ENCODE results near the gene MTA1.
A peak's percentile ranks its signal among the peaks of the same experiment; 100 is the strongest.

Gene MTA1

GRCh38 chr14:105474483-105475268, 55.0 kb downstream of the MTA1 start, which contains the start of gene CRIP2:
Gene CRIP2 (plus strand): TSS chr14:105474821. CDS start chr14:105474863, 42 bp downstream.
- H3K27me3 ChIP-seq (ENCODE audit: insufficient read depth, poor library complexity, severe bottlenecking), result peaks cover 40% of the 10 kb centered on the region
- no peak within 1 kb of the TSS for H3K27ac ChIP-seq (replicated peaks)
- H3K4me3 ChIP-seq (replicated peaks; ENCODE audit: insufficient read depth, low read length), result peak within 1 kb of the TSS; percentile 43
- DNase-seq (ENCODE audit: low read depth in 1 of 2, low spot score in 1 of 2), result no peak
- TF ChIP-seq REST (IDR thresholded peaks at IDR 0.05; ENCODE audit: insufficient replicate concordance, low read depth) (no peak), GABPA (IDR thresholded peaks at IDR 0.05; ENCODE audit: low read depth) (no peak), SPI1 (IDR thresholded peaks at IDR 0.05; ENCODE audit: borderline replicate concordance, low read depth) (no peak), POLR2AphosphoS5 (IDR thresholded peaks at IDR 0.05; ENCODE audit: low read depth) (no peak), CTCF (IDR thresholded peaks at IDR 0.05; ENCODE audit: insufficient read depth, low read length) (no peak)

GRCh38 chr14:105475269-105476096, 55.9 kb downstream of the MTA1 start:
- H3K27ac ChIP-seq (replicated peaks), result no peak overlapping the region
- TF ChIP-seq GABPA (IDR thresholded peaks at IDR 0.05; ENCODE audit: low read depth), result no peak
- DNase-seq (ENCODE audit: low read depth in 1 of 2, low spot score in 1 of 2), result no peak
- H3K4me3 ChIP-seq (replicated peaks; ENCODE audit: insufficient read depth, low read length), result no peak overlapping the region
- peaks cover 43% of the 10 kb centered on the region for H3K27me3 ChIP-seq (ENCODE audit: insufficient read depth, poor library complexity, severe bottlenecking)

- Histone ChIP-seq H3K27me3 (ENCODE audit: insufficient read depth, poor library complexity, severe bottlenecking) (peaks cover 43% of the 10 kb centered on the region), H3K27ac (replicated peaks) (no peak overlapping the region), H3K4me3 (replicated peaks; ENCODE audit: insufficient read depth, low read length) (no peak overlapping the region)
- no peak for DNase-seq (ENCODE audit: low read depth in 1 of 2, low spot score in 1 of 2)
- no peak for TF ChIP-seq CTCF (IDR thresholded peaks at IDR 0.05; ENCODE audit: insufficient read depth, low read length)
Observed at GRCh38 chr14:105476097-105476830, 56.6 kb downstream of the MTA1 start.

GRCh38 chr14:105476831-105477659, 57.4 kb downstream of the MTA1 start:
- TF ChIP-seq SPI1 (IDR thresholded peaks at IDR 0.05; ENCODE audit: borderline replicate concordance, low read depth) (no peak), REST (IDR thresholded peaks at IDR 0.05; ENCODE audit: insufficient replicate concordance, low read depth) (no peak), GABPA (IDR thresholded peaks at IDR 0.05; ENCODE audit: low read depth) (no peak), CTCF (IDR thresholded peaks at IDR 0.05; ENCODE audit: insufficient read depth, low read length) (no peak), POLR2AphosphoS5 (IDR thresholded peaks at IDR 0.05; ENCODE audit: low read depth) (no peak)
- Histone ChIP-seq H3K4me3 (replicated peaks; ENCODE audit: insufficient read depth, low read length) (no peak overlapping the region), H3K27me3 (ENCODE audit: insufficient read depth, poor library complexity, severe bottlenecking) (peaks cover 43% of the 10 kb centered on the region), H3K27ac (replicated peaks) (no peak overlapping the region)
- no peak for DNase-seq (ENCODE audit: low read depth in 1 of 2, low spot score in 1 of 2)

Data from HL-60 (cell line).